A673 (cell line): ENCODE measurements around the gene CDH26. TPM values are rescaled to one million over a fixed set of nuclear protein-coding genes. Genes with fewer than 3 reads are reported as not detected.
A peak's percentile ranks its signal among the peaks of the same experiment; 100 is the strongest.

Experiments used
- BruUV-seq: library from RNA; stranded (reverse); fragments of 400-500 nt; replicated peaks from 2 replicates; lab custom pipeline; 2021; lab: Mats Ljungman, UMichigan
- CTCF ChIA-PET: fragments of 300-600 bp; sonication (Branson Sonifier 250); formaldehyde crosslinking; loops from one replicate; lab custom pipeline; 2022; ENCODE audit warnings: antibody characterized with exemption; lab: Charles Lee
- POLR2A ChIA-PET: fragments of 300-600 bp; sonication (Branson Sonifier 250); formaldehyde crosslinking; loops from one replicate; lab custom pipeline; 2022; ENCODE audit warnings: antibody characterized with exemption; ENCODE audit not compliant: low non-redundant PET; lab: Charles Lee
- DNase-seq: peaks from one replicate; pipeline ENCODE4 v3.0.0-alpha.2; 2015; ENCODE audit warnings: low spot score
- H3K27ac ChIP-seq: fragments of 200-600 bp; sonication (generic); 2 replicates; pipeline ENCODE4 v1.5.1; 2016; ENCODE audit warnings: mixed run types, low read depth, mild to moderate bottlenecking, mixed read lengths, antibody characterized with exemption, low read length; ENCODE audit not compliant: poor library complexity, severe bottlenecking
- H3K27me3 ChIP-seq: fragments of 200-600 bp; sonication (generic); replicated peaks from 2 replicates; pipeline ENCODE4 v1.6.1; 2017; ENCODE audit warnings: mixed run types, low read depth, mild to moderate bottlenecking, mixed read lengths, antibody characterized with exemption, low read length; ENCODE audit not compliant: insufficient read depth, poor library complexity
- H3K36me3 ChIP-seq: fragments of 200-600 bp; sonication (generic); 2 replicates; pipeline ENCODE4 v1.6.1; 2016; ENCODE audit warnings: mixed run types, mild to moderate bottlenecking, mixed read lengths, antibody characterized with exemption, low read length; ENCODE audit not compliant: insufficient read depth, poor library complexity, severe bottlenecking
- H3K4me1 ChIP-seq: fragments of 200-600 bp; sonication (generic); 2 replicates; pipeline ENCODE4 v1.6.1; 2017; ENCODE audit warnings: mixed run types, mild to moderate bottlenecking, mixed read lengths, antibody characterized with exemption, low read length; ENCODE audit not compliant: insufficient read depth, poor library complexity, severe bottlenecking
- H3K4me3 ChIP-seq: fragments of 200-600 bp; sonication (generic); 2 replicates; pipeline ENCODE4 v1.5.1; 2016; ENCODE audit warnings: low read depth, mixed run types, mild to moderate bottlenecking, mixed read lengths, low read length; ENCODE audit not compliant: poor library complexity, severe bottlenecking
- H3K9me3 ChIP-seq: fragments of 200-600 bp; sonication (generic); 2 replicates; pipeline ENCODE4 v1.6.1; 2016; ENCODE audit warnings: mixed run types, low read depth, mild to moderate bottlenecking, mixed read lengths, antibody characterized with exemption, low read length; ENCODE audit not compliant: poor library complexity, severe bottlenecking
- EZH2 ChIP-seq: fragments of 200-600 bp; sonication (generic); IDR thresholded peaks from 2 replicates; pipeline ENCODE4 v1.6.1; 2017; ENCODE audit warnings: borderline replicate concordance, low read depth, mild to moderate bottlenecking, mixed read lengths, antibody characterized with exemption, low read length; ENCODE audit not compliant: poor library complexity, severe bottlenecking
- intact Hi-C: fragments of 100-400 bp; cut with micrococcal nuclease; formaldehyde crosslinking; loops from one replicate; pipeline ENCODE4 v1.10.0; 2022; ENCODE audit not compliant: unreplicated experiment
- total RNA-seq: library from RNA; stranded (reverse); gene quantifications from 2 replicates; pipeline ENCODE4 v1.2.3, GENCODE V29; 2021
- TF ChIP-seq, protein P1 (sequence below): fragments of 300-800, 200-600 bp; sonication (generic); conservative IDR thresholded peaks from 2 replicates; pipeline ENCODE4 v1.5.1; 2017; ENCODE audit warnings: low read depth, mild to moderate bottlenecking, antibody characterized with exemption, low read length, moderate library complexity, mixed read lengths

The CDH26 gene
- total RNA-seq, 1 experiment from 2014 or later, result 0.58 TPM

DNA sequence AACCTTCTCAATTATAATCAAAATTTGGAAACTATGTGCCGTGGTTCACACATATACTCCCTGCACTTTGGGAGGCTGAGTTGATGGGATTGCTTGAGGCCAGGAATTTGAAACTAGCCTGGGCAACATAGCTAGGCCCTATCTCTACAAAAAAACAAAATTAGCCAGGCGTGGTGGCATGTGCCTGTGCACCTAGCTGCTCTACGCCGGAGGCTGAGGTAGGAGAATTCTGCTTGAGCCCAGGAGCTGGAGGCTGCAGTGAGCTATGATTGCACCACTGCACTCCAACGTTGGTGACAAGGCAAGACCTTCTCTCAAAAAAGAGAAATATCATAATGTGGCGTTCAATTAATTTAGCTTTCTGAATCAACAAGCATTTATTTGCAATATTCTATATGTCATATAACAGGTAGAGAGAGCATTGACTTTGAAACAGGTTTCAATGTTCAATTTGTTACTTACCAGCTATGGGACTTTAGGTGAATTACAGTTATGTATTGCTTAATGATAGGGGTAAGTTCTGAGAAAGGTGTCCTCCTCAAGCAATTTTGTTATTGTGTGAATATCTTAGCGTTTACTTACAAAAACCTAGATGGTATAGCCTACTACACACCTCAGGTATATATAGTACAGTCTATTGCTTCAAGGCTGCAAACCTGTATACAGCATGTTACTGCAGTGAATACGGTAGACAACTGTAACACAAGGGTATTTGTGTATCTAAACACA, 22.6 kb upstream of the CDH26 start:
- no peaks in the 10 kb centered on the region for H3K27me3 ChIP-seq
- BruUV-seq, result no TSS peak
- POLR2A ChIA-PET, result no interaction called here
- no peak for DNase-seq
- intact Hi-C loops, result no loop called here
- CTCF ChIA-PET, result no interaction called here
- H3K4me3 ChIP-seq, result no peak overlapping the region
- H3K36me3 ChIP-seq, result no peaks in the 10 kb centered on the region
- H3K4me1 ChIP-seq, result peaks cover 16% of the 10 kb centered on the region
- H3K9me3 ChIP-seq, result no peaks in the 10 kb centered on the region
- no peak for TF ChIP-seq EZH2
- TF ChIP-seq, protein P1, sequence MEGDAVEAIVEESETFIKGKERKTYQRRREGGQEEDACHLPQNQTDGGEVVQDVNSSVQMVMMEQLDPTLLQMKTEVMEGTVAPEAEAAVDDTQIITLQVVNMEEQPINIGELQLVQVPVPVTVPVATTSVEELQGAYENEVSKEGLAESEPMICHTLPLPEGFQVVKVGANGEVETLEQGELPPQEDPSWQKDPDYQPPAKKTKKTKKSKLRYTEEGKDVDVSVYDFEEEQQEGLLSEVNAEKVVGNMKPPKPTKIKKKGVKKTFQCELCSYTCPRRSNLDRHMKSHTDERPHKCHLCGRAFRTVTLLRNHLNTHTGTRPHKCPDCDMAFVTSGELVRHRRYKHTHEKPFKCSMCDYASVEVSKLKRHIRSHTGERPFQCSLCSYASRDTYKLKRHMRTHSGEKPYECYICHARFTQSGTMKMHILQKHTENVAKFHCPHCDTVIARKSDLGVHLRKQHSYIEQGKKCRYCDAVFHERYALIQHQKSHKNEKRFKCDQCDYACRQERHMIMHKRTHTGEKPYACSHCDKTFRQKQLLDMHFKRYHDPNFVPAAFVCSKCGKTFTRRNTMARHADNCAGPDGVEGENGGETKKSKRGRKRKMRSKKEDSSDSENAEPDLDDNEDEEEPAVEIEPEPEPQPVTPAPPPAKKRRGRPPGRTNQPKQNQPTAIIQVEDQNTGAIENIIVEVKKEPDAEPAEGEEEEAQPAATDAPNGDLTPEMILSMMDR, result no peak
- no peak overlapping the region for H3K27ac ChIP-seq

DNA sequence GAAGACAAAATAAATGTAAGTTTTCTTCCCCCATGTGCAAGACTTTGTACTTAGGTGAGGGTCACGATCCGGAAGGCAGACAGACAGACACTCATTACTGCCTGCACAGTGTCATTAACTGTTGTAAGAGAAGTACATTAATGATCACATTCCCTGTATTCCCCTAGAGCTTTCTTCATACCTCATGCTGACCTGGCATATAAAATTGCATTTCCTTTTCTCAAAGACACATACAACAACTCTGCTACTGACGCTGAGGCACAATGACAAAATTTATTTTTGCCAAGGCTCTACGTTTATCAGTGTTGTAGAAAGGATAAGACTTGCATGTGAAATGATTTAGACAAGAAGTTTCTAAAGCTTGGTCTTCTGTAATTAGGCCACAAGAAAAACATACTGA, 21.8 kb upstream of the CDH26 start:
- no peak overlapping the region for H3K27ac ChIP-seq
- no peak for DNase-seq
- TF ChIP-seq, protein P1, result no peak
- no peak for TF ChIP-seq EZH2
- H3K4me3 ChIP-seq, result no peak overlapping the region
- no peaks in the 10 kb centered on the region for H3K27me3 ChIP-seq
- H3K4me1 ChIP-seq, result peaks cover 16% of the 10 kb centered on the region
- H3K9me3 ChIP-seq, result no peaks in the 10 kb centered on the region
- BruUV-seq, result no TSS peak
- intact Hi-C loops, result no loop called here
- ChIA-PET POLR2A (no interaction called here), CTCF (no interaction called here)
- H3K36me3 ChIP-seq, result no peaks in the 10 kb centered on the region

DNA sequence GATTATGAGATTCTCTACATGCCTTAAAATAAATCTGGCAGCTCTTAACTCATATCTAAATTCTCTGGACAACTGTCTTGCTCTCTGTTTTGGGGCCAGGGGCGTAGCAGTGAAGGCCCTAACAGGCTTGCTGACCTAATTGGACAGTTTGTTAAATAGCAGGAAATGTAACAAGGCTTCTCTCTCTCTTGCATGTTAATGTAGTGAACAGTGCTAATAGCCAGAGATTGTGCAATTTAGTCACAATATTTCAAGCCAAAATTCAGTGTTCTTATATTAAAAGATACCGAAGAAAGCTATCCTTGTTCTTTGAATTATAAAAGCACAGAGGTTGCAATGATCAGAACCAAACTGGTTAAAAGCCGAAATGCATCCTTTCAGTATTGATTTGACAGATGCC, 21.1 kb upstream of the CDH26 start:
- Histone ChIP-seq H3K27me3 (no peaks in the 10 kb centered on the region), H3K36me3 (peaks cover 4% of the 10 kb centered on the region), H3K9me3 (no peaks in the 10 kb centered on the region), H3K27ac (peak overlapping the region; percentile 24), H3K4me1 (peaks cover 16% of the 10 kb centered on the region), H3K4me3 (no peak overlapping the region)
- TSS peak; percentile 55 for BruUV-seq
- intact Hi-C loops, result no loop called here
- ChIA-PET CTCF (no interaction called here), POLR2A (no interaction called here)
- DNase-seq, result no peak
- no peak for TF ChIP-seq EZH2
- TF ChIP-seq, protein P1, result no peak
